GM13977 (cell line): ENCODE data around the gene NPHP4.

Experiments
- DNase-seq: peaks from one replicate; pipeline ENCODE4 v3.0.0; 2012; ENCODE audit warnings: low spot score
- CTCF ChIP-seq: IDR thresholded peaks from 2 replicates; pipeline ENCODE4 v1.5.1; 2012; ENCODE audit warnings: mild to moderate bottlenecking, control low read depth; ENCODE audit not compliant: insufficient read depth; ENCODE audit errors: extremely low read depth, missing control alignments
- in situ Hi-C: fragments of 300-500 bp; cut with MboI; formaldehyde crosslinking; loops from one replicate; pipeline ENCODE4 v1.12.0; 2022; ENCODE audit warnings: low sequenced_read_pairs, low pct_unique_long_range_greater_than_20kb, mixed read lengths, inconsistent platforms; ENCODE audit not compliant: unreplicated experiment

The NPHP4 gene

GRCh38 chr1:5881526-5882222 lies 110.6 kb downstream of the NPHP4 start:
- in situ Hi-C loops: no loop called here
- DNase-seq: no peak
- no peak for TF ChIP-seq CTCF

GRCh38 chr1:5880630-5881405 lies 111.4 kb downstream of the NPHP4 start:
- in situ Hi-C loops: no loop called here
- no peak for TF ChIP-seq CTCF
- no peak for DNase-seq

- TF ChIP-seq CTCF: no peak
- in situ Hi-C loops: no loop called here
- DNase-seq: no peak
Observed at GRCh38 chr1:5879421-5879820, 112.8 kb downstream of the NPHP4 start.

- DNase-seq: no peak
- in situ Hi-C loops: no loop called here
- no peak for TF ChIP-seq CTCF
Observed at GRCh38 chr1:5878971-5879370, 113.3 kb downstream of the NPHP4 start.

GRCh38 chr1:5877683-5878530 lies 114.3 kb downstream of the NPHP4 start:
- DNase-seq: no peak
- no peak for TF ChIP-seq CTCF
- in situ Hi-C loops: no loop called here

GRCh38 chr1:5877001-5877400 lies 115.2 kb downstream of the NPHP4 start:
- in situ Hi-C loops: no loop called here
- no peak for TF ChIP-seq CTCF

More at GRCh38 chr1:5877001-5877400, 115.2 kb downstream of the NPHP4 start:
- DNase-seq: no peak
